GM12801 (cell line): ENCODE results near the gene CLASRP.

Experiments
- CTCF ChIP-seq: IDR thresholded peaks from one replicate; pipeline ENCODE4 v1.5.1; 2011; ENCODE audit warnings: control low read depth; ENCODE audit not compliant: insufficient read length; ENCODE audit errors: extremely low read depth

Gene CLASRP

GRCh38 chr19:44998025-44998424, 40.8 kb upstream of the CLASRP start:
- TF ChIP-seq CTCF = no peak

- TF ChIP-seq CTCF = no peak
These were observed 37.6 kb upstream of the CLASRP start, which contains the start of gene RELB for GRCh38 chr19:45001087-45001739. Gene RELB (plus strand): TSS chr19:45001464. CDS start chr19:45001580, 116 bp downstream.

GRCh38 chr19:45003485-45003884, 35.4 kb upstream of the CLASRP start:
- no peak for TF ChIP-seq CTCF

- no peak for TF ChIP-seq CTCF
These were observed 33.1 kb upstream of the CLASRP start for GRCh38 chr19:45005787-45006186.

- TF ChIP-seq CTCF = no peak
These were observed 30.3 kb upstream of the CLASRP start for GRCh38 chr19:45008552-45008951.

- TF ChIP-seq CTCF = no peak
These were observed 29.1 kb upstream of the CLASRP start for GRCh38 chr19:45009625-45010255.

- no peak for TF ChIP-seq CTCF
These were observed 28.5 kb upstream of the CLASRP start for GRCh38 chr19:45010306-45010705.
